Hematopoietic multipotent progenitor cell (in vitro differentiated cells): ENCODE measurements around the gene LIX1L. TPM values are rescaled to one million over a fixed set of nuclear protein-coding genes. Genes with fewer than 3 reads are reported as not detected.

Source experiments
- DNase-seq, 3 donors: peaks; one replicate each; pipeline ENCODE4 v3.0.0-alpha.2; 2011 to 2015; ENCODE audit warnings: low read depth in 2 of 3, low spot score in 2 of 3
- total RNA-seq: library from RNA; depleted of rRNA; stranded (reverse); fragments of >200 nt; gene quantifications from one replicate; pipeline ENCODE4 v1.2.3, GENCODE V29; 2012

The LIX1L gene
- total RNA-seq, 1 donor = 17.8 TPM

- DNase-seq = no peak
Observed at GRCh38 chr1:145985502-145986439, 28.0 kb upstream of the LIX1L start.

- no peak for DNase-seq
Observed at GRCh38 chr1:145985129-145985501, 27.3 kb upstream of the LIX1L start.

GRCh38 chr1:145983960-145984830, 26.4 kb upstream of the LIX1L start:
- DNase-seq = no peak

GRCh38 chr1:145983206-145983675, 25.4 kb upstream of the LIX1L start:
- DNase-seq = no peak

- DNase-seq = no peak
Observed at GRCh38 chr1:145982010-145982723, 24.4 kb upstream of the LIX1L start.

- DNase-seq = no peak
Observed at GRCh38 chr1:145980457-145980994, 22.7 kb upstream of the LIX1L start.

GRCh38 chr1:145979746-145980456, 22.1 kb upstream of the LIX1L start:
- peak in 1 of 3 donors; percentile 53 for DNase-seq

GRCh38 chr1:145978854-145979745, 21.3 kb upstream of the LIX1L start:
- peak; percentile 66 to 96 (median 92) for DNase-seq

GRCh38 chr1:145978471-145978853, 20.6 kb upstream of the LIX1L start:
- DNase-seq = no peak

- peak in 2 of 3 donors; percentile 82 to 90 for DNase-seq
Observed at GRCh38 chr1:145977486-145978470, 20.0 kb upstream of the LIX1L start.

- no peak for DNase-seq
Observed at GRCh38 chr1:145977016-145977415, 19.2 kb upstream of the LIX1L start.

GRCh38 chr1:145975216-145975615, 17.4 kb upstream of the LIX1L start:
- DNase-seq = no peak

GRCh38 chr1:145974721-145975120, 16.9 kb upstream of the LIX1L start:
- no peak for DNase-seq

- DNase-seq = no peak
Observed at GRCh38 chr1:145972580-145972979, 14.8 kb upstream of the LIX1L start.

GRCh38 chr1:145967288-145967687, 9.5 kb upstream of the LIX1L start:
- no peak for DNase-seq

- no peak for DNase-seq
Observed at GRCh38 chr1:145965119-145965744, 7.4 kb upstream of the LIX1L start.
